ENCODE measurements around the gene GPS1.

GPS1 gene

GRCh38 chr17:82019690-82020571, 31.8 kb upstream of the GPS1 start:
- Histone ChIP-seq H2BK5ac (ENCODE audit: low read length) (no peak overlapping the region), H3K27me3 (ENCODE audit: insufficient read depth, low read length, poor library complexity) (no peaks in the 10 kb centered on the region), H4K5ac (ENCODE audit: low read length) (no peak overlapping the region), H3K23ac (ENCODE audit: low read length) (no peak overlapping the region), H4K8ac (ENCODE audit: low read depth, low read length) (no peak overlapping the region), H3K36me3 (ENCODE audit: control insufficient read depth, insufficient read depth, low read length) (no peaks in the 10 kb centered on the region), H3K18ac (ENCODE audit: low read length) (no peak overlapping the region), H3K79me1 (ENCODE audit: low read length) (peaks cover 8% of the 10 kb centered on the region), H2BK15ac (replicated peaks; ENCODE audit: low read depth) (no peak overlapping the region), H3K9ac (ENCODE audit: low read length) (no peak overlapping the region), H2BK120ac (ENCODE audit: low read depth, low read length) (no peak overlapping the region), H3K4me2 (ENCODE audit: low read length) (no peak overlapping the region), H3K4ac (ENCODE audit: low read depth, low read length) (no peak overlapping the region), H3K79me2 (ENCODE audit: control insufficient read depth, insufficient read depth, low read length) (peaks cover 8% of the 10 kb centered on the region), H3K27ac (ENCODE audit: low read depth, low read length) (no peak overlapping the region), H3K4me1 (ENCODE audit: control insufficient read depth, low read depth, low read length) (no peaks in the 10 kb centered on the region), H3K56ac (ENCODE audit: low read length) (no peak overlapping the region), H3K4me3 (ENCODE audit: low read length) (no peak overlapping the region), H2AK5ac (ENCODE audit: low read length) (no peak overlapping the region)
- DNase-seq = peak; percentile 75
- no CpG with 5 or more reads among the region's 34 CpGs for WGBS (ENCODE audit: extremely low coverage, insufficient coverage, low lambda C conversion rate)

- H4K5ac ChIP-seq (ENCODE audit: low read length) = no peak overlapping the region
- H3K23ac ChIP-seq (ENCODE audit: low read length) = no peak overlapping the region
- WGBS (ENCODE audit: extremely low coverage, insufficient coverage, low lambda C conversion rate) = no CpG with 5 or more reads among the region's 14 CpGs
- no peak overlapping the region for H2BK15ac ChIP-seq (replicated peaks; ENCODE audit: low read depth)
- no peaks in the 10 kb centered on the region for H3K27me3 ChIP-seq (ENCODE audit: insufficient read depth, low read length, poor library complexity)
- peaks cover 8% of the 10 kb centered on the region for H3K79me1 ChIP-seq (ENCODE audit: low read length)
- H3K56ac ChIP-seq (ENCODE audit: low read length) = no peak overlapping the region
- no peak overlapping the region for H2AK5ac ChIP-seq (ENCODE audit: low read length)
- H3K4me3 ChIP-seq (ENCODE audit: low read length) = no peak overlapping the region
- H3K18ac ChIP-seq (ENCODE audit: low read length) = no peak overlapping the region
- H4K8ac ChIP-seq (ENCODE audit: low read depth, low read length) = no peak overlapping the region
- H3K4me1 ChIP-seq (ENCODE audit: control insufficient read depth, low read depth, low read length) = no peaks in the 10 kb centered on the region
- no peak overlapping the region for H3K27ac ChIP-seq (ENCODE audit: low read depth, low read length)
- no peak overlapping the region for H3K4me2 ChIP-seq (ENCODE audit: low read length)
- no peak overlapping the region for H2BK120ac ChIP-seq (ENCODE audit: low read depth, low read length)
- H3K36me3 ChIP-seq (ENCODE audit: control insufficient read depth, insufficient read depth, low read length) = no peaks in the 10 kb centered on the region
- no peak overlapping the region for H3K4ac ChIP-seq (ENCODE audit: low read depth, low read length)
- no peak overlapping the region for H2BK5ac ChIP-seq (ENCODE audit: low read length)
- DNase-seq = no peak
- no peak overlapping the region for H3K9ac ChIP-seq (ENCODE audit: low read length)
- H3K79me2 ChIP-seq (ENCODE audit: control insufficient read depth, insufficient read depth, low read length) = peaks cover 8% of the 10 kb centered on the region
Measured at GRCh38 chr17:82020572-82021106, 31.1 kb upstream of the GPS1 start.

GRCh38 chr17:82021107-82021899, 30.4 kb upstream of the GPS1 start:
- Histone ChIP-seq H3K27ac (ENCODE audit: low read depth, low read length) (no peak overlapping the region), H3K4me3 (ENCODE audit: low read length) (no peak overlapping the region), H4K5ac (ENCODE audit: low read length) (no peak overlapping the region), H3K4me2 (ENCODE audit: low read length) (peak overlapping the region; percentile 82), H3K56ac (ENCODE audit: low read length) (peak overlapping the region; percentile 98), H3K79me2 (ENCODE audit: control insufficient read depth, insufficient read depth, low read length) (peaks cover 8% of the 10 kb centered on the region), H2BK5ac (ENCODE audit: low read length) (no peak overlapping the region), H3K4me1 (ENCODE audit: control insufficient read depth, low read depth, low read length) (no peaks in the 10 kb centered on the region), H4K8ac (ENCODE audit: low read depth, low read length) (no peak overlapping the region), H2BK120ac (ENCODE audit: low read depth, low read length) (no peak overlapping the region), H3K9ac (ENCODE audit: low read length) (peak overlapping the region; percentile 96), H3K27me3 (ENCODE audit: insufficient read depth, low read length, poor library complexity) (no peaks in the 10 kb centered on the region), H3K79me1 (ENCODE audit: low read length) (peaks cover 8% of the 10 kb centered on the region), H3K36me3 (ENCODE audit: control insufficient read depth, insufficient read depth, low read length) (no peaks in the 10 kb centered on the region), H3K18ac (ENCODE audit: low read length) (no peak overlapping the region), H2BK15ac (replicated peaks; ENCODE audit: low read depth) (no peak overlapping the region), H3K23ac (ENCODE audit: low read length) (no peak overlapping the region), H2AK5ac (ENCODE audit: low read length) (no peak overlapping the region), H3K4ac (ENCODE audit: low read depth, low read length) (no peak overlapping the region)
- no CpG with 5 or more reads among the region's 25 CpGs for WGBS (ENCODE audit: extremely low coverage, insufficient coverage, low lambda C conversion rate)
- peak; percentile 64 for DNase-seq

- no peak overlapping the region for H4K8ac ChIP-seq (ENCODE audit: low read depth, low read length)
- peaks cover 8% of the 10 kb centered on the region for H3K79me1 ChIP-seq (ENCODE audit: low read length)
- DNase-seq = no peak
- no peak overlapping the region for H2BK5ac ChIP-seq (ENCODE audit: low read length)
- peaks cover 8% of the 10 kb centered on the region for H3K79me2 ChIP-seq (ENCODE audit: control insufficient read depth, insufficient read depth, low read length)
- no peak overlapping the region for H2BK120ac ChIP-seq (ENCODE audit: low read depth, low read length)
- peak overlapping the region; percentile 82 for H3K4me2 ChIP-seq (ENCODE audit: low read length)
- WGBS (ENCODE audit: extremely low coverage, insufficient coverage, low lambda C conversion rate) = no CpG with 5 or more reads among the region's 10 CpGs
- H3K36me3 ChIP-seq (ENCODE audit: control insufficient read depth, insufficient read depth, low read length) = no peaks in the 10 kb centered on the region
- H3K27ac ChIP-seq (ENCODE audit: low read depth, low read length) = no peak overlapping the region
- no peaks in the 10 kb centered on the region for H3K27me3 ChIP-seq (ENCODE audit: insufficient read depth, low read length, poor library complexity)
- H3K56ac ChIP-seq (ENCODE audit: low read length) = peak overlapping the region; percentile 98
- peak overlapping the region; percentile 91 for H3K4me3 ChIP-seq (ENCODE audit: low read length)
- no peaks in the 10 kb centered on the region for H3K4me1 ChIP-seq (ENCODE audit: control insufficient read depth, low read depth, low read length)
- no peak overlapping the region for H2BK15ac ChIP-seq (replicated peaks; ENCODE audit: low read depth)
- H3K18ac ChIP-seq (ENCODE audit: low read length) = no peak overlapping the region
- peak overlapping the region; percentile 38 for H2AK5ac ChIP-seq (ENCODE audit: low read length)
- H3K23ac ChIP-seq (ENCODE audit: low read length) = peak overlapping the region; percentile 80
- H4K5ac ChIP-seq (ENCODE audit: low read length) = no peak overlapping the region
- peak overlapping the region; percentile 96 for H3K9ac ChIP-seq (ENCODE audit: low read length)
- H3K4ac ChIP-seq (ENCODE audit: low read depth, low read length) = no peak overlapping the region
Measured at GRCh38 chr17:82021900-82022309, 29.8 kb upstream of the GPS1 start.

GRCh38 chr17:82022310-82022980, 29.3 kb upstream of the GPS1 start, which contains the start of gene CENPX:
Gene CENPX, minus strand, starts transcription at chr17:82022878. Its CDS starts 17 bp downstream, at chr17:82022861.
- DNase-seq = no peak
- no peak within 1 kb of the TSS for H2BK120ac ChIP-seq (ENCODE audit: low read depth, low read length)
- H3K36me3 ChIP-seq (ENCODE audit: control insufficient read depth, insufficient read depth, low read length) = no peaks in the 10 kb centered on the region
- peak within 1 kb of the TSS; percentile 91 for H3K4me3 ChIP-seq (ENCODE audit: low read length)
- peaks cover 8% of the 10 kb centered on the region for H3K79me2 ChIP-seq (ENCODE audit: control insufficient read depth, insufficient read depth, low read length)
- H2BK15ac ChIP-seq (replicated peaks; ENCODE audit: low read depth) = no peak within 1 kb of the TSS
- no peak within 1 kb of the TSS for H2BK5ac ChIP-seq (ENCODE audit: low read length)
- peak within 1 kb of the TSS; percentile 38 for H2AK5ac ChIP-seq (ENCODE audit: low read length)
- peak within 1 kb of the TSS; percentile 11 for H3K18ac ChIP-seq (ENCODE audit: low read length)
- H3K4me2 ChIP-seq (ENCODE audit: low read length) = peak within 1 kb of the TSS; percentile 98
- no peaks in the 10 kb centered on the region for H3K27me3 ChIP-seq (ENCODE audit: insufficient read depth, low read length, poor library complexity)
- no CpG with 5 or more reads among the region's 64 CpGs for WGBS (ENCODE audit: extremely low coverage, insufficient coverage, low lambda C conversion rate)
- H4K8ac ChIP-seq (ENCODE audit: low read depth, low read length) = no peak within 1 kb of the TSS
- H3K9ac ChIP-seq (ENCODE audit: low read length) = peak within 1 kb of the TSS; percentile 96
- peak within 1 kb of the TSS; percentile 98 for H3K56ac ChIP-seq (ENCODE audit: low read length)
- H3K79me1 ChIP-seq (ENCODE audit: low read length) = peaks cover 8% of the 10 kb centered on the region
- no peak within 1 kb of the TSS for H4K5ac ChIP-seq (ENCODE audit: low read length)
- H3K4ac ChIP-seq (ENCODE audit: low read depth, low read length) = no peak within 1 kb of the TSS
- peak within 1 kb of the TSS; percentile 80 for H3K23ac ChIP-seq (ENCODE audit: low read length)
- H3K27ac ChIP-seq (ENCODE audit: low read depth, low read length) = no peak within 1 kb of the TSS
- no peaks in the 10 kb centered on the region for H3K4me1 ChIP-seq (ENCODE audit: control insufficient read depth, low read depth, low read length)
